Spleen (tissue), 3 donors: ENCODE results near the gene TRPM8.

Experiments used
- POLR2A ChIP-seq, 3 donors: fragments of 450-650 bp; IDR thresholded peaks; one replicate each; pipeline ENCODE4 v1.5.1; 2017; ENCODE audit warnings: antibody characterized with exemption in 3 of 3, mild to moderate bottlenecking in 1 of 3
- POLR2AphosphoS5 ChIP-seq, 3 donors: sonication (generic); formaldehyde crosslinking; IDR thresholded peaks; one replicate each; pipeline ENCODE4 v1.5.1; 2017; ENCODE audit warnings: antibody characterized with exemption in 3 of 3

- TF ChIP-seq POLR2A (IDR thresholded peaks at IDR 0.05) (no peak), POLR2AphosphoS5 (IDR thresholded peaks at IDR 0.05) (no peak)
Observed at GRCh38 chr2:234058881-234059280, 141.7 kb downstream of the TRPM8 start.
